Neural cell (in vitro differentiated cells): ENCODE results near the gene CREBBP. TPM values are rescaled to one million over a fixed set of nuclear protein-coding genes. Genes with fewer than 3 reads are reported as not detected.

ENCODE experiments used
- H2AFZ ChIP-seq: fragments of 200-600, 300-800 bp; sonication (generic), shearing (Covaris generic); 2 replicates; pipeline ENCODE4 v1.6.0; 2014; ENCODE audit warnings: low read depth, mild to moderate bottlenecking, antibody characterized with exemption, low read length, moderate library complexity
- H3F3A ChIP-seq: fragments of 200-600 bp; shearing (Covaris generic); 2 replicates; pipeline ENCODE4 v1.6.1; 2016; ENCODE audit warnings: mild to moderate bottlenecking, moderate library complexity, mixed read lengths, antibody characterized with exemption, low read length; ENCODE audit not compliant: insufficient read depth, poor library complexity, severe bottlenecking
- H3K27ac ChIP-seq: fragments of 200-600, 300-800 bp; sonication (generic), shearing (Covaris generic); 2 replicates; pipeline ENCODE4 v1.5.1; 2014; ENCODE audit warnings: mild to moderate bottlenecking, low read length, moderate library complexity
- H3K27me3 ChIP-seq: fragments of 300-800, 200-600 bp; sonication (generic), shearing (Covaris generic); 2 replicates; pipeline ENCODE4 v1.6.0; 2014; ENCODE audit warnings: mild to moderate bottlenecking, low read depth, low read length, moderate library complexity; ENCODE audit not compliant: insufficient read depth
- H3K36me3 ChIP-seq: fragments of 300-800, 200-600 bp; sonication (generic), shearing (Covaris generic); 2 replicates; pipeline ENCODE4 v1.5.1; 2014; ENCODE audit warnings: mild to moderate bottlenecking, antibody characterized with exemption, low read length, moderate library complexity; ENCODE audit not compliant: insufficient read depth
- H3K4me2 ChIP-seq: fragments of 300-800, 200-600 bp; sonication (generic), shearing (Covaris generic); 2 replicates; pipeline ENCODE4 v1.6.0; 2014; ENCODE audit warnings: mild to moderate bottlenecking, low read length
- H3K4me3 ChIP-seq: fragments of 300-800, 200-600 bp; sonication (generic), shearing (Covaris generic); 2 replicates; pipeline ENCODE4 v1.5.1; 2014; ENCODE audit warnings: mild to moderate bottlenecking, low read length, moderate library complexity
- H3K79me2 ChIP-seq: fragments of 200-600 bp; shearing (Covaris generic); replicated peaks from 2 replicates; pipeline ENCODE4 v1.6.0; 2014; ENCODE audit warnings: mild to moderate bottlenecking, low read length, moderate library complexity; ENCODE audit not compliant: insufficient read depth
- H3K9ac ChIP-seq: fragments of 300-800, 200-600 bp; sonication (generic), shearing (Covaris generic); 2 replicates; pipeline ENCODE4 v1.6.1; 2016; ENCODE audit warnings: mild to moderate bottlenecking, low read length, mixed read lengths
- H3K9me2 ChIP-seq: fragments of 200-600 bp; shearing (Covaris generic); 2 replicates; pipeline ENCODE4 v1.6.1; 2016; ENCODE audit warnings: mild to moderate bottlenecking, low read length, mixed read lengths; ENCODE audit not compliant: insufficient read depth
- H3K9me3 ChIP-seq: fragments of 200-600, 300-800 bp; sonication (generic), shearing (Covaris generic); 2 replicates; pipeline ENCODE4 v1.6.1; 2016; ENCODE audit warnings: mild to moderate bottlenecking, mixed run types, low read length, moderate library complexity, mixed read lengths
- H4K20me1 ChIP-seq: fragments of 200-600 bp; shearing (Covaris generic); 2 replicates; pipeline ENCODE4 v1.6.1; 2016; ENCODE audit warnings: mild to moderate bottlenecking, mixed run types; ENCODE audit not compliant: insufficient read depth
- CTCF ChIP-seq: fragments of 450-650 bp; IDR thresholded peaks from 2 replicates; pipeline ENCODE4 v1.5.1; 2014; ENCODE audit warnings: antibody characterized with exemption, mild to moderate bottlenecking, moderate library complexity; ENCODE audit not compliant: poor library complexity, severe bottlenecking
- EP300 ChIP-seq: fragments of 450-650 bp; conservative IDR thresholded peaks from 2 replicates; pipeline ENCODE4 v1.6.1; 2014; ENCODE audit warnings: antibody characterized with exemption, mild to moderate bottlenecking, moderate library complexity; ENCODE audit not compliant: poor library complexity, severe bottlenecking
- EZH2 ChIP-seq: fragments of 200-600, 300-800 bp; shearing (Covaris generic), sonication (generic); IDR thresholded peaks from 2 replicates; pipeline ENCODE4 v1.6.1; 2014; ENCODE audit warnings: antibody characterized with exemption, low read length, borderline replicate concordance, mild to moderate bottlenecking; ENCODE audit not compliant: insufficient read depth, poor library complexity, severe bottlenecking
- MXI1 ChIP-seq: fragments of 450-650 bp; conservative IDR thresholded peaks from 2 replicates; pipeline ENCODE4 v1.6.1; 2014; ENCODE audit warnings: antibody characterized with exemption, mild to moderate bottlenecking; ENCODE audit not compliant: poor library complexity, severe bottlenecking
- POLR2AphosphoS5 ChIP-seq: IDR thresholded peaks from 2 replicates; pipeline ENCODE4 v1.6.1; 2012
- RAD21 ChIP-seq: fragments of 450-650 bp; conservative IDR thresholded peaks from 2 replicates; pipeline ENCODE4 v1.6.1; 2014; ENCODE audit warnings: antibody characterized with exemption, mild to moderate bottlenecking, moderate library complexity
- REST ChIP-seq: IDR thresholded peaks from 2 replicates; pipeline ENCODE4 v1.6.1; 2012; ENCODE audit warnings: borderline replicate concordance
- SMC3 ChIP-seq: fragments of 450-650 bp; conservative IDR thresholded peaks from 2 replicates; pipeline ENCODE4 v1.6.1; 2014; ENCODE audit warnings: antibody characterized with exemption, mild to moderate bottlenecking, moderate library complexity; ENCODE audit not compliant: poor library complexity
- TAF1 ChIP-seq: IDR thresholded peaks from 2 replicates; pipeline ENCODE4 v1.6.1; 2012; ENCODE audit warnings: low read depth
- polyA plus RNA-seq: library from polyadenylated mRNA; depleted of rRNA; stranded (reverse); fragments of >200 nt; gene quantifications from 2 replicates; pipeline ENCODE4 v1.2.3, GENCODE V29; 2014

Gene CREBBP
- polyA plus RNA-seq, 1 donor from 2014 or later, result 3.3 TPM

GRCh38 chr16:3874242-3874641 lies 6.3 kb downstream of the CREBBP start:
- no peaks in the 10 kb centered on the region for H3K36me3 ChIP-seq
- H3K9me2 ChIP-seq, result no peaks in the 10 kb centered on the region
- H3K27me3 ChIP-seq, result no peaks in the 10 kb centered on the region
- peaks cover 100% of the 10 kb centered on the region for H3K79me2 ChIP-seq
- no peak overlapping the region for H3K4me2 ChIP-seq
- H3K9ac ChIP-seq, result no peak overlapping the region
- H3F3A ChIP-seq, result no peaks in the 10 kb centered on the region
- TF ChIP-seq RAD21 (no peak), EP300 (no peak), SMC3 (no peak), TAF1 (no peak), CTCF (no peak), MXI1 (no peak), REST (no peak), EZH2 (no peak), POLR2AphosphoS5 (no peak)
- H3K27ac ChIP-seq, result no peak overlapping the region
- no peaks in the 10 kb centered on the region for H3K9me3 ChIP-seq
- H2AFZ ChIP-seq, result no peak overlapping the region
- H4K20me1 ChIP-seq, result peaks cover 88% of the 10 kb centered on the region
- no peak overlapping the region for H3K4me3 ChIP-seq

GRCh38 chr16:3873482-3874173 lies 6.9 kb downstream of the CREBBP start:
- Histone ChIP-seq H4K20me1 (peaks cover 88% of the 10 kb centered on the region), H3K27ac (no peak overlapping the region), H3K4me3 (no peak overlapping the region), H3K9me2 (no peaks in the 10 kb centered on the region), H3K4me2 (no peak overlapping the region), H3K27me3 (no peaks in the 10 kb centered on the region), H2AFZ (no peak overlapping the region), H3K36me3 (no peaks in the 10 kb centered on the region), H3F3A (no peaks in the 10 kb centered on the region), H3K9ac (no peak overlapping the region), H3K79me2 (peaks cover 100% of the 10 kb centered on the region), H3K9me3 (no peaks in the 10 kb centered on the region)
- TF ChIP-seq TAF1 (no peak), MXI1 (no peak), EZH2 (no peak), RAD21 (no peak), SMC3 (no peak), REST (no peak), EP300 (no peak), POLR2AphosphoS5 (no peak), CTCF (no peak)
